SJCRH30 (cell line): ENCODE measurements around the gene LEO1. TPM values are rescaled to one million over a fixed set of nuclear protein-coding genes. Genes with fewer than 3 reads are reported as not detected.

Source experiments
- DNase-seq, 2 experiments: peaks; one replicate each; pipeline ENCODE4 v3.0.0-alpha.2; 2015 to 2020
- H3K27ac ChIP-seq: fragments of 250-450 bp; sonication (Bioruptor Pico); 2 replicates; pipeline ENCODE4 v1.5.1; 2020; ENCODE audit warnings: mild to moderate bottlenecking, moderate library complexity
- H3K27me3 ChIP-seq: fragments of 250-450 bp; sonication (Bioruptor Pico); 2 replicates; pipeline ENCODE4 v1.5.1; 2020; ENCODE audit warnings: mild to moderate bottlenecking, moderate library complexity
- H3K36me3 ChIP-seq: fragments of 250-450 bp; sonication (Bioruptor Pico); 2 replicates; pipeline ENCODE4 v1.5.1; 2020; ENCODE audit warnings: mild to moderate bottlenecking, moderate library complexity
- H3K4me1 ChIP-seq: fragments of 250-450 bp; sonication (Bioruptor Pico); 2 replicates; pipeline ENCODE4 v1.5.1; 2020; ENCODE audit warnings: mild to moderate bottlenecking, moderate library complexity
- H3K4me3 ChIP-seq: fragments of 250-450 bp; sonication (Bioruptor Pico); 2 replicates; pipeline ENCODE4 v1.5.1; 2020; ENCODE audit warnings: mild to moderate bottlenecking, moderate library complexity
- H3K9me3 ChIP-seq: fragments of 250-450 bp; sonication (Bioruptor Pico); replicated peaks from 2 replicates; pipeline ENCODE4 v1.5.1; 2020; ENCODE audit warnings: mild to moderate bottlenecking, moderate library complexity
- total RNA-seq: library from RNA; depleted of rRNA; stranded (reverse); fragments of >200 nt; shearing (Covaris generic); gene quantifications from 2 replicates; pipeline ENCODE4 v1.2.3, GENCODE V29; 2014; rRNA removed

LEO1 gene
- 61.7 and 65.3 TPM in 2 replicates for total RNA-seq

GRCh38 chr15:51971375-51972133, at the start of gene LEO1:
LEO1 (minus strand) TSS chr15:51971778; CDS start chr15:51971745, 33 bp downstream.
- 0 out of 2 replicates have a peak, but pooled peaks cover 8% of the 10 kb centered on the region for H3K4me1 ChIP-seq
- H3K4me3 ChIP-seq, result peak within 1 kb of the TSS; percentile 94
- H3K27me3 ChIP-seq, result no peaks in the 10 kb centered on the region
- H3K36me3 ChIP-seq, result peaks cover 14% of the 10 kb centered on the region
- peaks cover 17% of the 10 kb centered on the region for H3K9me3 ChIP-seq
- H3K27ac ChIP-seq, result peak within 1 kb of the TSS; percentile 99
- DNase-seq, result peak; percentile 97 to 99

GRCh38 chr15:52021128-52021671, 49.6 kb upstream of the LEO1 start:
- H3K27ac ChIP-seq, result peak overlapping the region; percentile 75; the same call in 1 of the 2 replicates
- H3K36me3 ChIP-seq, result peaks cover 5% of the 10 kb centered on the region; the same call in 1 of the 2 replicates
- no peaks in the 10 kb centered on the region for H3K9me3 ChIP-seq
- H3K4me1 ChIP-seq, result peaks cover 8% of the 10 kb centered on the region
- no peaks in the 10 kb centered on the region for H3K27me3 ChIP-seq
- peak; percentile 67 to 73 for DNase-seq
- H3K4me3 ChIP-seq, result peak overlapping the region; percentile 83

- H3K36me3 ChIP-seq, result peaks cover 5% of the 10 kb centered on the region; the same call in 1 of the 2 replicates
- no peaks in the 10 kb centered on the region for H3K9me3 ChIP-seq
- no peaks in the 10 kb centered on the region for H3K27me3 ChIP-seq
- H3K4me3 ChIP-seq, result peak overlapping the region; percentile 83
- H3K4me1 ChIP-seq, result peaks cover 8% of the 10 kb centered on the region
- peak overlapping the region; percentile 75 for H3K27ac ChIP-seq
- DNase-seq, result peak in 1 of 2 experiments; percentile 11
Observed at GRCh38 chr15:52020221-52021085, 48.9 kb upstream of the LEO1 start.

GRCh38 chr15:52019394-52020220, 48.0 kb upstream of the LEO1 start:
- peak; percentile 83 for DNase-seq
- peaks cover 8% of the 10 kb centered on the region for H3K4me1 ChIP-seq

DNA sequence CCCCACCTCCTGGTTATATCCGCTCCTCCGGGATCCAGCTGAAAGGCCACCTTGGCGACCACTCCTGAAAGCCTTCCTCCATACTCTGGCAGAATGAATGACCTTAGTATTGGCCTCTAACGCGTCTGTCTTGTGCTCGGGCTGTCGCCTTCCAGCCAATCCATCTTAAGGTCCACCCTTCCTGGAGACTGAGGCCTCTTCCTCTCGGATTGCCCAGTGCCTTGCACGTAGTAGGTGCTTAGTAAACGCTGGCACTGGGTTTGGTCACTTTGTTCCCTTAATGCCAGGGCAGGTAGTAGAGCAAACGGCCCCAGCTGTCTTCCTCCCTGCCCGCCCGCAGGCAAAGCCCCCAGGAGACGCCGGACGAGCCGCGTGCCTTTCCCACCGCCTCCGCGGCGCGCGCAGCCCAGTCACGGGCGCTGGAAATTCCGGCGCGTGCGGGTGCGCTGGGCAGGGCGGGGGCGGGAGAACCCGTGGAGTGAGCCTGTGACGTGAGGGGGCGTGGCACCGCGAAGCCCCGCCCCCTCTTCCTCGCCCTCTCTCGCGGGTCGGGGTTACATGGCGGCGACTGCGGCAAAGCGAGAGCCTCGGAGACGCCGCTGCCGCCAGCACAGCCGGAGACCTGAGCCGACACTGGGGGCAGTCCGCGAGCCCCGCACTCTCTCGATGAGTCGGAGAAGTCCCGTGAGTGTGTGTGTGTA, 47.3 kb upstream of the LEO1 start, which contains the start of gene MAPK6:
MAPK6 (plus strand) TSS at position 527 of the 701 bp plus-strand sequence. CDS start 27,242 bp downstream, outside the sequence.
- Histone ChIP-seq H3K27ac (peak within 1 kb of the TSS; percentile 87), H3K4me3 (peak within 1 kb of the TSS; percentile 83), H3K4me1 (peaks cover 8% of the 10 kb centered on the region), H3K27me3 (no peaks in the 10 kb centered on the region), H3K9me3 (no peaks in the 10 kb centered on the region), H3K36me3 (no peaks in the 10 kb centered on the region; the same call in 1 of the 2 replicates)
- peak; percentile 92 to 94 for DNase-seq

More at GRCh38 chr15:52019394-52020220, 48.0 kb upstream of the LEO1 start:
- peak overlapping the region; percentile 87 for H3K27ac ChIP-seq
- H3K9me3 ChIP-seq, result no peaks in the 10 kb centered on the region
- H3K36me3 ChIP-seq, result no peaks in the 10 kb centered on the region; the same call in 1 of the 2 replicates
- H3K27me3 ChIP-seq, result no peaks in the 10 kb centered on the region
- H3K4me3 ChIP-seq, result peak overlapping the region; percentile 83

DNA sequence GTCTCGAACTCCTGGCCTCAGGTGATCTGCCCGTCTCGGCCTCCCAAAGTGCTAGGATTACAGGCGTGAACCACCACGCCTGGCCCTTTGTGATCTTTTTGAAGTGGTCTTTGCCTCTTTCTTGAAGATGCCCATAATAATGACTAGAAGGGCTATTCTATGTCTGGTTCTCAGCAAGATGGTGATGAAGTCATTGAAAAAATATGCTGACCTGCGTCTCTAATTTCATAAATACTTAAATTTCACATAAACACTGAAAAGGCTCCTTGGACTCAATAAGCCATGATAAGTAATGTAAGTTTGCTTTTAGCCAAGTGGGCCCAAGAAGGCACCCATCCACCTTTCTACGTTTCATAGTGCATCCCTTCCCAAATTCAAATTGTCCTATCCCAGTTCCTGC, 46.7 kb upstream of the LEO1 start:
- DNase-seq, result no peak
- H3K4me3 ChIP-seq, result peak overlapping the region; percentile 63

DNA sequence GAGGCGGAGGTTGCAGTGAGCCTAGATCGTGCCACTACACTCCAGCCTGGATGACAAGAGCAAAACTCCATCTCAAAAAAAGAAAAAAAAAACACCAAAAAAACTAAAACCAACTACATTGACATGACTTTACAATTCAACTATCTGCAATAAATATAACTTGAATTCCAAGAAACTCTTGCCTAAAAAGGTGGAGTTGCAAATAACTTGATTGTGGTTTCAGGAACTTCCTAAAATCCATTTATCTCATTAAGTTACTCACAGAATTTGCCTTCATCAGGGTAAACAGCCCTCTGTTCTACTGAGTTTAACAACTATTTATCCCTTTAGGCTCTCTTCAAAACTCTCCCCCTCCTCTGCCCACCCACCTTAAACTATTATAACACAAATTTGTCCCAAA, 44.7 kb upstream of the LEO1 start:
- Histone ChIP-seq H3K27ac (no peak overlapping the region), H3K36me3 (no peaks in the 10 kb centered on the region), H3K4me1 (peaks cover 13% of the 10 kb centered on the region), H3K4me3 (no peak overlapping the region), H3K9me3 (no peaks in the 10 kb centered on the region), H3K27me3 (no peaks in the 10 kb centered on the region)
- DNase-seq, result no peak

More for the DNA sequence above, 46.7 kb upstream of the LEO1 start:
- Histone ChIP-seq H3K27me3 (no peaks in the 10 kb centered on the region), H3K4me1 (peaks cover 8% of the 10 kb centered on the region), H3K9me3 (no peaks in the 10 kb centered on the region), H3K27ac (peak overlapping the region; percentile 87), H3K36me3 (no peaks in the 10 kb centered on the region)

DNA sequence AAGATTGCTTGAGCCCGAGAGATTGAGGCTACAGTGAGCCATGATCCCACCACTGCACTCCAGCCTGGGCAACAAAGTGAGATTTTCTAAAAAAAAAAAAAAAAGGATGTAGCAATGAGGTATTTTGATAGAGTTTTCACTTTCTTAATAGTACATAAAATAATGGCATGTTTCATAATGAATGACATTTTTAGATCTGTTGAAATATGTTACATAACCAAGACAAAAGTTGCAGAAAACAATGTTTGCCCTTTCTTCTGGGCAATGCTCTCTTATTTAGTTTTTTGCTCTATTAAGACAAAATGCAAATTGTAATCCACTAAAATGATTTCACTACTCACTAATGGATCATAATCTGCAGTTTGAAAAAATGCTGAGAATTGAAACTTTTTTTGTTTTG, 43.0 kb upstream of the LEO1 start:
- H3K27ac ChIP-seq, result no peak overlapping the region
- peaks cover 19% of the 10 kb centered on the region for H3K4me1 ChIP-seq
- H3K27me3 ChIP-seq, result no peaks in the 10 kb centered on the region
- H3K36me3 ChIP-seq, result no peaks in the 10 kb centered on the region
- H3K4me3 ChIP-seq, result no peak overlapping the region
- DNase-seq, result no peak
- no peaks in the 10 kb centered on the region for H3K9me3 ChIP-seq

DNA sequence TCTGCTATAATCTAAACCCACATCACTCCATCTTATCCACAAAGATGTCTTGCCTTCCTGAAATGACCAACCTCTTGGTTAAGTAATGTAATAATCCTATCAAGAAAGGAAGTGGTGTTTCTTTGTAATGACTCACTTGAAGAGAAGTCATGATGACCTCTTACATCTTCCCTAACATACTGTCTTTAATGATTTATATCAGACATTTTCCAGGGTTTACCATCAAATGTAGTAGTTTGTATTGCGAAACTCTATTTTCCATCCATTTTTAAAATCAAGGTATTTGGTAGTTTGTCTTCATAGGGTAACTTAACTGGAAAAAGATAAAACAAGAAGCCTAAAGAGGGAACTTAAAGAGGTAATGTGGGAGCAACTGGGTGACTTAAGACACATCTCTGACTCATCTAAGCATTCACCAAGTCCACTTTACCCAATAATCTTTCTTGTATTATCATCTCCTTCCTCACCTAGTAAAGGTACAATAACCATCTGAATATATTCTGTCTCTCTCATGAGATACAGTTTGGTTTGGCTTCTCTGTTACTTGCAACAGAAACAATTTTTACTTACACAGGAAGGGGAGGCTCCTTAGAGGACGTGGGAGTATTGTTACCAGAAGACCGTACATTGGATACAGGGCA, 41.7 kb upstream of the LEO1 start:
- Histone ChIP-seq H3K9me3 (no peaks in the 10 kb centered on the region), H3K36me3 (no peaks in the 10 kb centered on the region), H3K27ac (no peak overlapping the region), H3K27me3 (no peaks in the 10 kb centered on the region), H3K4me3 (no peak overlapping the region), H3K4me1 (peaks cover 16% of the 10 kb centered on the region)
- no peak for DNase-seq

GRCh38 chr15:52012210-52012609, 40.6 kb upstream of the LEO1 start:
- H3K4me1 ChIP-seq, result peaks cover 15% of the 10 kb centered on the region
- DNase-seq, result no peak
- H3K36me3 ChIP-seq, result no peaks in the 10 kb centered on the region
- no peak overlapping the region for H3K4me3 ChIP-seq
- no peak overlapping the region for H3K27ac ChIP-seq
- no peaks in the 10 kb centered on the region for H3K27me3 ChIP-seq
- no peaks in the 10 kb centered on the region for H3K9me3 ChIP-seq

GRCh38 chr15:52011711-52012144, 40.1 kb upstream of the LEO1 start:
- Histone ChIP-seq H3K27me3 (no peaks in the 10 kb centered on the region), H3K36me3 (no peaks in the 10 kb centered on the region), H3K4me3 (no peak overlapping the region), H3K27ac (no peak overlapping the region), H3K4me1 (peaks cover 15% of the 10 kb centered on the region), H3K9me3 (no peaks in the 10 kb centered on the region)
- peak; percentile 30 to 77 for DNase-seq

DNA sequence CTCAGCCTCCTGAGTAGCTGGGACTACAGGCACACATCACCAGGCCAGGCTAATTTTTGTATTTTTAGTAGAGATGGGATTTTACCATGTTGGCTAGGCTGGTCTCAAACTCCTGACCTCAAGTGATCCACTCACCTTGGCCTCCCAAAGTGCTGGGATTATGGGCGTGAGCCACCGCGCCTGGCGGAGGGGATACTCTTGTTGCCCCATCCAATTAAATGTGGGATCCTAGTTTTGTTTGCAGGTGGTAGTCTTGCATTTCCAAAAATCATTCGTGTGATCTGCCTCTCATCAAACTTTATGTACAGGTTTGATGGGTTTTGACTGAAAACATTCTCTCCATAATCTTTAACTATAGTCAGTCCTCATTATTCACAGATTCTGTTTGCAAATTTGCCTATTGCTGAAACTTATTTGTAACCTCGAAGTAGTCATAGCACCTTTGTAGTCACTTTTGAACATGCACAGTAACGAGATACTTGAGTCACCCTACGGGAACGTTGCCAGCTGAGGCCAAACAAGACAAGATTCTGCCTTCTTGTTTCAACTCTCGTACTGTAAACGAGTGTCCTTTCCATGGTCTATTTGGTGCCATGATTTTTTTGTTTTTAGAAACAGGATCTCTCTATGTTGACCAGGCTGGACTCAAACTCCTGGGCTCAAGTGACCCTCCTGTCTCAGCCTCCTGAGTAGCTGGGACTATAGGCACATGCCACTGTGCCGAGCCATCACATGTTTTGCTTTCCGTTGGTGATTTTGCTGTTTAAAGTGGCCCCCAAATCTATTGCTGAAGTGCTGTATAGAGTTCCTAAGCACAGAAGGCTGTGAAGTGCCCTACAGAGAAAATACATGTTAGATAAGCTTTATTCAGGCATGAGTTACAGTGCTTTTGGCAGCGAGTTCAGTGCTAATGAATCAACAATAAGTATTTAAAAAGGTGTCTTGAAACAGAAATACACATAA, 39.3 kb upstream of the LEO1 start:
- Histone ChIP-seq H3K4me3 (no peak overlapping the region), H3K4me1 (peaks cover 15% of the 10 kb centered on the region), H3K27me3 (no peaks in the 10 kb centered on the region), H3K9me3 (no peaks in the 10 kb centered on the region), H3K27ac (no peak overlapping the region), H3K36me3 (no peaks in the 10 kb centered on the region)
- DNase-seq, result peak; percentile 22 to 46
